NAMALWA (cell line): ENCODE results near the gene BLOC1S4.

Experiments used
- DNase-seq: peaks from one replicate; pipeline ENCODE4 v3.0.0-alpha.2; 2015; ENCODE audit warnings: low spot score

BLOC1S4 gene

GRCh38 chr4:6692379-6692778, 23.6 kb upstream of the BLOC1S4 start:
- no peak for DNase-seq

GRCh38 chr4:6692806-6693205, 23.2 kb upstream of the BLOC1S4 start:
- no peak for DNase-seq

GRCh38 chr4:6693231-6694176, 22.5 kb upstream of the BLOC1S4 start, which contains the start of gene S100P:
Gene S100P, plus strand, starts transcription at chr4:6693878. Its CDS starts 55 bp downstream, at chr4:6693933.
- DNase-seq = no peak

GRCh38 chr4:6694177-6694901, 21.6 kb upstream of the BLOC1S4 start:
- DNase-seq = no peak

- DNase-seq = no peak
Measured at GRCh38 chr4:6695660-6696610, 20.0 kb upstream of the BLOC1S4 start.

GRCh38 chr4:6696611-6697010, 19.4 kb upstream of the BLOC1S4 start:
- no peak for DNase-seq

GRCh38 chr4:6697131-6697530, 18.8 kb upstream of the BLOC1S4 start:
- no peak for DNase-seq

GRCh38 chr4:6699388-6699787, 16.6 kb upstream of the BLOC1S4 start:
- DNase-seq = no peak

- no peak for DNase-seq
Measured at GRCh38 chr4:6699903-6700302, 16.1 kb upstream of the BLOC1S4 start.

- peak; percentile 33 for DNase-seq
Measured at GRCh38 chr4:6701371-6701770, 14.6 kb upstream of the BLOC1S4 start.

GRCh38 chr4:6702761-6703160, 13.2 kb upstream of the BLOC1S4 start:
- DNase-seq = no peak

- DNase-seq = no peak
Measured at GRCh38 chr4:6703786-6704185, 12.2 kb upstream of the BLOC1S4 start.

GRCh38 chr4:6705646-6706045, 10.3 kb upstream of the BLOC1S4 start:
- DNase-seq = no peak

GRCh38 chr4:6706173-6706572, 9.8 kb upstream of the BLOC1S4 start:
- no peak for DNase-seq

- peak; percentile 97 for DNase-seq
Measured at GRCh38 chr4:6709230-6710114, 6.5 kb upstream of the BLOC1S4 start, which contains the start of gene MRFAP1L1. Gene MRFAP1L1, minus strand, starts transcription at chr4:6709865. Its CDS starts 236 bp downstream, at chr4:6709629.

GRCh38 chr4:6710282-6710681, 5.7 kb upstream of the BLOC1S4 start:
- no peak for DNase-seq

GRCh38 chr4:6710996-6711395, 5.0 kb upstream of the BLOC1S4 start:
- DNase-seq = peak; percentile 22

GRCh38 chr4:6714954-6715353, 1.0 kb upstream of the BLOC1S4 start:
- DNase-seq = no peak

- DNase-seq = no peak
Measured at GRCh38 chr4:6715704-6716017, 313 bp upstream of the BLOC1S4 start.

GRCh38 chr4:6716958-6717655, 1.1 kb downstream of the BLOC1S4 start:
- no peak for DNase-seq
